Measurements from ENCODE around the gene RPL13. TPM values are rescaled to one million over a fixed set of nuclear protein-coding genes. Genes with fewer than 3 reads are reported as not detected.

Gene RPL13
- total RNA-seq, 2 experiments from 2014 or later: 4,971 to 5,051 TPM

GRCh38 chr16:89547860-89548259 is 12.6 kb upstream of the RPL13 start:
- DNase-seq: no peak
- intact Hi-C loops (cut with DNase I, micrococcal nuclease): loop anchor here in 1 of 2 experiments (2.0 kb wide), 1 partner anchor 13 kb away; no protein-coding TSS in a partner anchor

GRCh38 chr16:89548344-89549006 is 12.0 kb upstream of the RPL13 start:
- Histone ChIP-seq H3K27me3 (ENCODE audit: control insufficient read depth in 1 of 2, insufficient read depth in 2 of 2, low read length in 2 of 2) (no peaks in the 10 kb centered on the region), H3K27ac (ENCODE audit: low read depth in 1 of 2, low read length in 2 of 2) (peak overlapping the region in 1 of 2 donors; percentile 36), H3K36me3 (ENCODE audit: insufficient read depth, low read length) (peaks cover 67% of the 10 kb centered on the region), H3K9me3 (ENCODE audit: control insufficient read depth in 1 of 2, insufficient read depth in 1 of 2, low read length in 2 of 2) (no peaks in the 10 kb centered on the region), H3K4me1 (ENCODE audit: insufficient read depth, low read length) (peaks cover 19% of the 10 kb centered on the region), H3K4me3 (ENCODE audit: low read length) (no peak overlapping the region)
- Mint-ChIP-seq H3K27ac (peak overlapping the region; percentile 91), H3K4me3 (peak overlapping the region; percentile 74), H3K36me3 (ENCODE audit: low read depth) (peaks cover 59% of the 10 kb centered on the region), H3K27me3 (no peaks in the 10 kb centered on the region), H3K4me1 (ENCODE audit: low read depth) (peaks cover 15% of the 10 kb centered on the region), H3K9me3 (no peaks in the 10 kb centered on the region)
- intact Hi-C loops (cut with DNase I, micrococcal nuclease): loop anchor here in 1 of 2 experiments (2.0 kb wide), 1 partner anchor 14 kb away; no protein-coding TSS in a partner anchor
- peak; percentile 70 for ATAC-seq (ENCODE audit: poor library complexity)
- ChIA-PET CTCF (interaction anchor here (1.1 to 1.4 kb wide), 2 partner anchors 9 kb away, joined by 3 to 7 read pairs; no protein-coding TSS in a partner anchor), POLR2A (interaction anchor here (1.0 to 2.9 kb wide), 7 partner anchors 8 to 57 kb away, joined by 3 to 20 read pairs (median 3); partner anchors contain the start of gene SPG7)
- no peak for TF ChIP-seq CTCF (IDR thresholded peaks at IDR 0.05)
- no peak for DNase-seq

More at GRCh38 chr16:89547860-89548259, 12.6 kb upstream of the RPL13 start:
- peaks cover 19% of the 10 kb centered on the region for H3K4me1 ChIP-seq (ENCODE audit: insufficient read depth, low read length)
- H3K27me3 Mint-ChIP-seq: no peaks in the 10 kb centered on the region
- H3K27me3 ChIP-seq (ENCODE audit: control insufficient read depth in 1 of 2, insufficient read depth in 2 of 2, low read length in 2 of 2): no peaks in the 10 kb centered on the region
- H3K27ac Mint-ChIP-seq: peak overlapping the region; percentile 91
- no peaks in the 10 kb centered on the region for H3K9me3 ChIP-seq (ENCODE audit: control insufficient read depth in 1 of 2, insufficient read depth in 1 of 2, low read length in 2 of 2)
- no peak overlapping the region for H3K27ac ChIP-seq (ENCODE audit: low read depth in 1 of 2, low read length in 2 of 2)
- peaks cover 15% of the 10 kb centered on the region for H3K4me1 Mint-ChIP-seq (ENCODE audit: low read depth)
- H3K4me3 ChIP-seq (ENCODE audit: low read length): no peak overlapping the region
- ATAC-seq (ENCODE audit: poor library complexity): no peak
- no peaks in the 10 kb centered on the region for H3K9me3 Mint-ChIP-seq
- H3K36me3 ChIP-seq (ENCODE audit: insufficient read depth, low read length): peaks cover 61% of the 10 kb centered on the region
- peaks cover 55% of the 10 kb centered on the region for H3K36me3 Mint-ChIP-seq (ENCODE audit: low read depth)
- CTCF ChIA-PET: no interaction called here
- TF ChIP-seq CTCF (IDR thresholded peaks at IDR 0.05): no peak
- POLR2A ChIA-PET: interaction anchor here (1.0 kb wide), 1 partner anchor 57 kb away, joined by 3 read pairs; no protein-coding TSS in a partner anchor
- H3K4me3 Mint-ChIP-seq: no peak overlapping the region

GRCh38 chr16:89549007-89549700 is 11.3 kb upstream of the RPL13 start:
- Histone ChIP-seq H3K36me3 (ENCODE audit: insufficient read depth, low read length) (peaks cover 69% of the 10 kb centered on the region), H3K27ac (ENCODE audit: low read depth in 1 of 2, low read length in 2 of 2) (peak overlapping the region in 1 of 2 donors; percentile 36), H3K9me3 (ENCODE audit: control insufficient read depth in 1 of 2, insufficient read depth in 1 of 2, low read length in 2 of 2) (no peaks in the 10 kb centered on the region), H3K27me3 (ENCODE audit: control insufficient read depth in 1 of 2, insufficient read depth in 2 of 2, low read length in 2 of 2) (no peaks in the 10 kb centered on the region), H3K4me1 (ENCODE audit: insufficient read depth, low read length) (peaks cover 19% of the 10 kb centered on the region), H3K4me3 (ENCODE audit: low read length) (no peak overlapping the region)
- Mint-ChIP-seq H3K36me3 (ENCODE audit: low read depth) (peaks cover 59% of the 10 kb centered on the region), H3K4me3 (peak overlapping the region; percentile 74), H3K27ac (peak overlapping the region; percentile 91), H3K9me3 (no peaks in the 10 kb centered on the region), H3K4me1 (ENCODE audit: low read depth) (peaks cover 15% of the 10 kb centered on the region), H3K27me3 (no peaks in the 10 kb centered on the region)
- peak; percentile 87 for ATAC-seq (ENCODE audit: poor library complexity)
- TF ChIP-seq CTCF (IDR thresholded peaks at IDR 0.05): no peak
- intact Hi-C loops (cut with DNase I, micrococcal nuclease): loop anchor here in 1 of 2 experiments (2.0 kb wide), 1 partner anchor 14 kb away; no protein-coding TSS in a partner anchor
- peak in 6 of 14 experiments; percentile 17 to 67 (median 42) for DNase-seq
- ChIA-PET POLR2A (interaction anchor here (1.0 to 2.9 kb wide), 7 partner anchors 8 to 58 kb away, joined by 3 to 20 read pairs (median 3); partner anchors contain the start of gene SPG7), CTCF (interaction anchor here (1.1 to 1.4 kb wide), 2 partner anchors 8 to 9 kb away, joined by 3 to 7 read pairs; no protein-coding TSS in a partner anchor)
